Head of caudate nucleus (tissue), 42 donors: ENCODE measurements around the gene SLC12A3.
A peak's percentile ranks its signal among the peaks of the same experiment; 100 is the strongest.
"Not testable (repeated sequence)": the region's sequence is repeated elsewhere in the genome, so short reads cannot be mapped to it uniquely, and the experiment has no call there.

Experiments used
- DNase-seq, 42 donors: peaks; one replicate each; pipeline versions ENCODE4 v3.0.0 to v3.0.0-alpha.2; 2020 to 2021; ENCODE audit warnings: mixed read lengths in 7 of 42
- intact Hi-C: fragments of 100-400 bp; cut with DNase I; formaldehyde crosslinking; loops from one replicate; pipeline ENCODE4 v1.15.0; 2022

The SLC12A3 gene

DNA sequence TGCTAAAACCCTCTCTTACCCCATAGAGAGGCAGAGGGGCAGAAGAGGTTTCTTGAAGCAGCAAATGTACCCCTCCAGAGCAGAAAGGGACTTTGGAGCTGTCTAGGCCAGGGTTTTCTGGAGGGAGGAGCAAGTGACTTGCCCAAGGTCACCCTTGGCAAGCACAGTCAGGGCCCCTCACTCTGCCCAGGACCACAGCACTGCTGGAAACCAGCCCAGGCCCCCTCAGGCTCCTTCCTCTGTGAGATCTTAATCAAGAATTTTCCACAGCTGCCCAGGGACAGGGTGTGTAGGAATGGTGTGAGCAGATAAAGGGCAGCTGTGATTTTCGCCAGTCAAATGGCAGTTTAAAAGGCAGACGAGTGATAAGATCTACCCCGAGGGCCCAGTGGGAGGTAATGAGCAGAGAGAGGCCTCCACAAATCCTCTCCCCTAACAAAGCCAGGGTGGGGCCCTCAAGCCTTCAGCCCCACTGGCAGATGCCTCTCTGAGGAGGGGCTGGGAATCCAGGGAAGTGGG lies 3.9 kb upstream of the SLC12A3 start:
- intact Hi-C loops = loop anchor here (10.0 kb wide), 2 partner anchors 74 to 304 kb away; partner anchors contain the start of gene HERPUD1
- DNase-seq = no peak

DNA sequence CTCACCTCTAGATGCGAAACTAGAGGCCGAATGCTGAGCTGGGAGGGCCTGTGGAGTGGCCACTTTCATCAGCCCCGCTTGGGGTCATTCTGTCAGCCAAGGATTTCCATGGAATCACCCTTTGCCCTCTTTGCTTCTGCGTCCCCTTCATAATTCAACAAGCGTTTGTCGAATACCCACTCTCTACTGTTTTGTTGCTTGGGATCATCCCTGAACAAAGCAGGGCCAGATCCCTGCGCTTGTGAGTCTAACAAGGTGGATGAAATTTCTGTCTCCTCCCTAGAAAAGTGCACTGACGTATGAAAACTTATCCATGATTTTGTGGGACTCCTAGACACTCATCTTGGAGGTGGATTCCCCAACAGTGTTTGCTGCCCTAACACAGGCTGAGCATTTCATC lies 3.3 kb upstream of the SLC12A3 start:
- intact Hi-C loops = loop anchor here (10.0 kb wide), 2 partner anchors 73 to 303 kb away; partner anchors contain the start of gene HERPUD1
- no peak for DNase-seq

DNA sequence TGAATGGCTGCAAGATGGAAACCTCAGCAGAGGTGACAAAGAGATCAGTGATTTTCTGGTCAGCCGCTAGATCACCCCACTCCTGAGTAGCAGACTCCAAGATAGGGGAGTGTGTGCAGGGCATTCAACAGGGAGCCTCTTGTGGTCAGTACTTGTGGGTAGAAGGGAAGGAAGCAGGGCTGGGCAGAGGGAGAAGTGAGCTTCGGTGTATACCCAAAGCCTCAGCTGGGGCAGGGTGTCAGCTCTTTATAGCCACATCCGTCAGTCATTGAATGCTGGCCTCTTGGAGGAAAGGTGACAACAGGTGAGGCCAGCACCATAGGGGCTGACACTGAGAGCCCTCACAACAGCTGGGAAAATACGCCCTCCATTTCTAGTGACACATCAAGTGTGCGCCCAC lies 2.2 kb upstream of the SLC12A3 start:
- intact Hi-C loops = loop anchor here (10.0 kb wide), 2 partner anchors 72 to 302 kb away; partner anchors contain the start of gene HERPUD1

DNA sequence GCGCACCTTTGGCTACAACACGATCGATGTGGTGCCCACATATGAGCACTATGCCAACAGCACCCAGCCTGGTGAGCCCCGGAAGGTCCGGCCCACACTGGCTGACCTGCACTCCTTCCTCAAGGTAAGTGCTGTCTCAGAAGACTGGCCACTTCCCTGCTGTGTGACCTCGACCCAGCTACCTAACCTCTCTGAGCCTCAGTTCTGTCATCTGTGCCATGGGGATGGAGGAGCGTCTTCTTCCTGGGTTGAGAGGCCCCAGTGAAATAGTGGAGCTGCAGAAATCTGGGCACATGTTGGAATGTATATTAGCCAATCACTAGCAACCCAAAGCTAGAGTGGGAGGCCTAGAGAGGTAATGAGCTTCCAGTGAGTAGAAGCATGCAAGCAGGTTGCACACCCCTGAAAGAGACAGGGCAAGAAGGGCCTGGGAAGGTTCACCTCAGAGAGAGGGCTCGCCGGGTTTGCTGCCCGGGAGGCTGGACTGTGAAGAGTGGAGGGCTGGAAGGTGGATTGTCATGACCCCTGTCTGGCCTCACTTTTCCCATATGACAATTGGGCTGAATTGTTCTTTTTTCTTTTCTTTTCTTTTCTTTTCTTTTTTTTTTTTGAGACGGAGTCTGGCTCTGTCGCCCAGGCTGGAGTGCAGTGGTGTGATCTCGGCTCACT lies 521 bp downstream of the SLC12A3 start:
- intact Hi-C loops = loop anchor here (10.0 kb wide), 2 partner anchors 69 to 299 kb away; partner anchors contain the start of gene HERPUD1
- no peak for DNase-seq

More for the DNA sequence above, 2.2 kb upstream of the SLC12A3 start:
- DNase-seq = peak in 1 of 42 donors; percentile 28

DNA sequence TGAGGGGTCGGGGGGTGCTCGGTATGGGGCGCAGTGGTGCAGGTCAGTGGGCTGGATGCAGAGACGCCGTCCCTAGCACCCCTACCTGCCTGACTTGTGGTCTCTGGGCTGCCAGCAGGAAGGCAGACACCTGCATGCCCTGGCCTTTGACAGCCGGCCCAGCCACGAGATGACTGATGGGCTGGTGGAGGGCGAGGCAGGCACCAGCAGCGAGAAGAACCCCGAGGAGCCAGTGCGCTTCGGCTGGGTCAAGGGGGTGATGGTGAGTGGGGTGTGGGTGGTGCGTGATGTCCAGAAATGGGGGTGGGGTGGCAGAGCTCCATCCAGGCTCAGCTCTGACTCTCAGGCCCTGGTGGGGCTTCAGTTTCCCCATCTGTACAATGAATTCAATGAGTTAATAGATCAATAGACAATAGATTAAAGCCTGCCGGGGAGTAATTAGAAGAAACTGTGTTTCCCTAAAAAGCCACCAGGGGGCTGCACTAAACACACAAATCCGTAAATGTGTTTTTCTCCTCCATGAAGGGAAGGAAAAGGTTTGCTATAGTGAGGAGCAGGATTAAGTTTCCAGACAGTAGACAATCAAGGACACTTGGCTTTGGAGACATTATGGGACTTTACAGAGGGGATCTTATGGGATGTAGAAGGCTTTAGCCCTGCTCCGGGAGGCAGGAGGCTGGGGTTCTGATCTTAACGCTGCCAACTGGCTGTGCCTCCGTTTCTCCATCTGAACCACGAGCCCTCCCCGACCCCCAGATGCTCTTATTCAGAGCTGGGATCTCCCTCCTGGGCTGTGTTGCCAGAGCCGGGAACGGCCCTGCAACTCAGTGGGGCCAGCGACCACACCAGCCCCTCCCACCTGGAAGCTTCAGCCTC lies 2.2 kb downstream of the SLC12A3 start:
- intact Hi-C loops = loop anchor here (10.0 kb wide), 2 partner anchors 68 to 298 kb away; partner anchors contain the start of gene HERPUD1
- DNase-seq = peak in 21 of 42 donors; percentile 25 to 81 (median 54)

DNA sequence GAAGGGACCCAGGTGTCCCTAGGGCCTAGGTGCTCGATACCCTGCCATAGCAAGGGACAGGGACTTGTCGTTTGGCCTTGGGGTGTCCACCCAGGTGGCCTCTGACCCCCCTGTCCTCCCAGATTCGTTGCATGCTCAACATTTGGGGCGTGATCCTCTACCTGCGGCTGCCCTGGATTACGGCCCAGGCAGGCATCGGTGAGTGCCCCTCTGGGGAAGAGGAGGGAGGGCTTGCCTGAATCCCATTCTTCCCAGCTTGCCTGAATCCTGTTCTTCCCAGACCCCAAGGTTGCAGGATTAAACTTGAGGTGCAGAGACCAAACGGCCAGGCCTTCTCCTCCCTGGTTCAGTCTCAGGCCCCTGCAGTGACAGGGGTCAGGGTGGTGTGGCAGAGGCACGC lies 3.2 kb downstream of the SLC12A3 start:
- DNase-seq = no peak
- intact Hi-C loops = loop anchor here (10.0 kb wide), 2 partner anchors 67 to 297 kb away; partner anchors contain the start of gene HERPUD1

DNA sequence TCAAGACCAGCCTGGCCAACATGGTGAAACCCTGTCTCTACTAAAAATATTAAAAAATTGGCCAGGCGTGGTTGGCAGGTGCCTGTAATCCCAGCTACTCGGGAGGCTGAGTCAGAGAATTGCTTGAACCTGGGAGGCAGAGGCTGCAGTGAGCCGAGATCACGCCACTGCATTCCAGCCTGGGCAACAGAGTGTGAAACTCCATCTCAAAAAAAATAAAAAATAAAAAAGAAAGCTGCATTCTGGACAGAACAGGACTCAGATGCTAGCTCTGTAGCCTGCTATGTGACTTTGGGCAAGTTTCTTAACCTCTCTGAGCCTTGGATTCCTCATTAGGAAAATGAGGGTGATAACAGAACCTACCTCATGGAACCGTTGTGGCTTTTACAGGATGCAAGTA lies 3.8 kb downstream of the SLC12A3 start:
- intact Hi-C loops = loop anchor here (10.0 kb wide), 2 partner anchors 66 to 296 kb away; partner anchors contain the start of gene HERPUD1
- not testable (repeated sequence) for DNase-seq

DNA sequence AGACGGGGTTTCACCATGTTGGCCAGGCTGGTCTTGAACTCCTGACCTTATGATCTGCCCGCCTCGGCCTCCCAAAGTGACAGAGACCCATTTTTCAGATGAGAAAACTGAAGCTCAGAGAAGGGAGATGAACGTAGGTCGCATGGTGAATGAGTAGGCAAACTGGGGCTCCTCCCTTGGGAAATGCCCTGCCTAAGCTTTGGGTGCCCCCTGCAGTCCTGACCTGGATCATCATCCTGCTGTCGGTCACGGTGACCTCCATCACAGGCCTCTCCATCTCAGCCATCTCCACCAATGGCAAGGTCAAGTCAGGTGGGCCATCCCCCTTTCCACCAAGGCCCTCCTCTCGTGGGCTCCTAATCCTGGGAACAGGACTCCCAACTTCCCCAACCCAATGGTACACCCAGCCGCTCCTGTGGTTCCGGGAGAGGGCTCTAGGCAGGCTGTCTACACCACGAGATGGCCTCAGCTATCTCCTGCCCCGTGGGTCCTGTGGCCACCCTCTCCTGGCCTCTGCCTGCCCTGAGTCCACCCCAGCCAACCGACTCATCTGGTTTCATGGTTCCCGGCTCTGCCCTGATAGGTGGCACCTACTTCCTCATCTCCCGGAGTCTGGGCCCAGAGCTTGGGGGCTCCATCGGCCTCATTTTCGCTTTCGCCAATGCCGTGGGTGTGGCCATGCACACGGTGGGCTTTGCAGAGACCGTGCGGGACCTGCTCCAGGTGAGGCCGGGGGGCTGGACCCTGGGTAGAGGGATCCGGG lies 4.7 kb downstream of the SLC12A3 start:
- intact Hi-C loops = loop anchor here (10.0 kb wide), 2 partner anchors 65 to 295 kb away; partner anchors contain the start of gene HERPUD1
- no peak for DNase-seq

DNA sequence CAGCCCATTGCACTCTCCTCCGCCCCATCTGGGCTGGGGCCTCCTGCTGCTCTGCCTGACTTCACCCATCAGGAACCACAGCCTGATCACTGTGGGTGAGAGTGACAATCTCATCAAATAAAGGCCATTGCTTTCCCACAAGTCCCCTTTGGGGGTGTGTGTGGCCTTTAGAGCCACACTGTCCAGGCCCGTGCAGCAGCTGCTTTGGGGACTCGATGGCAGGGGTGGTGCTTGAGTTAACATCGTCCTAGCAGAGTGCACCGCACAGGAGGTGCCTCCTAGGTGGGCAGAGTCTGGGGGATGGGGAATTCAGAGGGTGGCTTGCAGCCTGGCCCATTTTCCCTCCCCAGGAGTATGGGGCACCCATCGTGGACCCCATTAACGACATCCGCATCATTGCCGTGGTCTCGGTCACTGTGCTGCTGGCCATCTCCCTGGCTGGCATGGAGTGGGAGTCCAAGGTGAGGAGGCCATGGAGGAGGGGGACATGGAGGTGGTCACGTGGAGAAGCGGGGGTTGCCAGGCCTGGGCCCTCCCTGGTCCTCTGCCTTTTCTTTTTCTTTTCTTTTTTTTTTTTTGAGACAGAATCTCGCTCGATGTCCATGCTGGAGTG lies 5.4 kb downstream of the SLC12A3 start:
- no peak for DNase-seq
- intact Hi-C loops = no loop called here

DNA sequence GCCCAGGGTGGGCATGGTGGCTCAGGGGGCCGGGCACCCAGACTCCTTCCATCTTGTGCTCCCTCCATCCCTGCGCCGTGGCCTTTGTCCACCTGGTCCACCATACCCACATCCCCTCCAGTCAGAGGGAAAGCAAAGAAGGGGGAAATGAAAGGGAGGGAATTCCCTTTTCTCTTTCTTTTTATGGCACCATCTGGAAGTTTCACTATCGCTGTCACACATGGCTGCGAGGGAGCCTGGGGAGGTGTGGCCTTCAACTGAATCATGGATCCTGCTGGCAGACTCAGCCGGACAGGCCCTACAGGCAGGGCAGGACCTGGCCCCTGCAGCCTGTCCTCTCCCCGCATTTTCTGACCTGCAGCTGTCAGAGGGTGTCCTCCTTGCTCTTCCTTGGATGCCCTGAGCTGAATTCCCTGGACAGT lies 6.2 kb downstream of the SLC12A3 start:
- DNase-seq = no peak
- intact Hi-C loops = no loop called here

DNA sequence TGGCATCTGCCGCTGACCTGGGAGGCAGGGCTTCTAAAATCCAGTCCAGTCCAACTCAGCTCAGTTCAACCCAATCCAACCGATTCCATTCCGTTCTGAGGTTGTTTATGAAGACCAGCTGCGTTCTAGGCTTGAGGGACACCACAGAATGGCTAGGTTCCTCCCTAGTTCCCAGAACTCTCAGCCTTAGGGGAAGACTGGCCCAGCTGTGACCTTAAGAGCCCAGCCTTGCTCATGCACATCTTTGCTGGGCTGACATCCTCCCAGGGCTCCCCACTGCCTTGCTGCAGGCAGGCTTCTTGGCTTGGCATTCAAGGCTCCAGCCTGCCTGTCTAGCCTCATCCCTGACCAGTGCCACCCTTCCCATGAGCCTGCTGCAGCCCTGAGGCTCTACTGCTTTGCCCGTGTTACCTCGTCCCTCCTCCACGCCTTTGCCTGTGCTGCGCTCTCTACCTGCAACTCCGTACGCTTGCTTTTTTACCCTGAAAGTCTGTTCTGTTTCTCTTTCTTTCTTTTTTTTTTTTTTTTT lies 7.9 kb downstream of the SLC12A3 start:
- intact Hi-C loops = no loop called here
- no peak for DNase-seq

DNA sequence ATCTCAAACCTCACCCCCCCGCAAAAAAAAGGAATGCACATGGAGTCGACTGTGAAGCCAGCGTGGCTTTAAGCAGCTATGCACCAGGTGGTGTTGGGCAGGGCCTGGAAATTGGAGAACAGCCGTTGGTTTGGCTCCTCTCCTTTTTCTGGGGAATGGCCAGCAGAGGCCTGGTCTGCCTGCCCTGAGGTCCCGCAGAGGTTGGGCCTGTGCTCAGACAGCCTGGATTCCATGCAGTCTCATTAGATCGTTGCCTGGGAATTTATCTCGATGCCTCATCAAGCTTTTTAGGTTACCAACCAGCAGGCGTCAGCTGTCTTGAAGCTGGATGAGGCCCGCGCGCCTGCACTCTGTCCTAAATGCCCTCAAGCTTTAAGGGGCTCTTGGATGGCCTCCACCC lies 9.8 kb downstream of the SLC12A3 start:
- intact Hi-C loops = no loop called here
- no peak for DNase-seq

DNA sequence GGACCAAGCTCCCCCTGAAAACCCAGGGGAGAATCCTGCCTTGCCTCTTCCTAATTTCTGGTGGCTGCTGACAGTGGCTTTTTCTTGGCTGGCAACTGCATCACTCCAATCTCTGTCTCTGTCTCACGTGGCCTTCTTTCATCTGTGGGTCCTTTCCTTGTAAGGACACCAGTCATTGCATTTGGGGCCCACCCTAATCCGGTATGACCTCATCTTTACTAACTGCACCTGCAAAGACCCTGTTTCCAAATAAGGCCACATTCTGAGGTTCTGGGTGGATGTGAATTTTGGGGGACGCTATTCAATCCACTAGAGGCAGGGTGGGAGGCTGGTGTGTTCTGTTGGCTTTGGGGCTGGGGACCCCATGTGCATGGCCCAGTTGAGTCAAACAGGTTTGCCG lies 11.0 kb downstream of the SLC12A3 start:
- DNase-seq = no peak
- intact Hi-C loops = no loop called here

DNA sequence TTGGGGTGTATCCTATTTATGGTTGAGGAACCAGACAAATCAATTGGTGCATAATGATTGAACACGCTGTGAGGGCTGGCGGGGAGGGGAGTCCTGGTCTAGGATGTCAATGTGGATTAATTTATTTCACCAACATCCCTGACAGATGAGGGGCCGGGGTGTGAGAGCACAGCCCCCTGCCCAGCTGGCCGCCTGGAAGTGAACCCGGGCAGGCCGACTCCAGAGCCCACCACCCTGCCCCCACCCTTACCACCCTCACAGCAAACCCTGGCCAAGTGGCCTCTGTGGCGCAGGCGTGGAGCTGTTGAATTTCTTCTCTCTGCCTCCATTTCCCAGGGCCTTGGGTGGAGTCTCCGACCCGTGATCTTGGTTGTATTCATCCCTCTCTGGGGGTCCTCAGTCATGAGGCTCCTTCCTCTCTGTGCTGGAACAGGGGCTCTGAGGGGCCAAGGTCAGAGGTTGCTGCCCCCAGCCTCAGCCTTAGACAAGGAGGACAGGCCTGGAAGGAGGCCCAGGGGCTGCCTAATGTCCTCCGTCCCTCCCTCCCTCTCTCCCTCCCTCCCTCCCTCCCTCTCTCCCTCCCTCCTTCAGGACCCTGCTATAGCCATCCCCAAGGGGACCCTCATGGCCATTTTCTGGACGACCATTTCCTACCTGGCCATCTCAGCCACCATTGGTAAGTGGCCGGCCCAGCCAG lies 12.6 kb downstream of the SLC12A3 start:
- intact Hi-C loops = no loop called here
- DNase-seq = no peak

DNA sequence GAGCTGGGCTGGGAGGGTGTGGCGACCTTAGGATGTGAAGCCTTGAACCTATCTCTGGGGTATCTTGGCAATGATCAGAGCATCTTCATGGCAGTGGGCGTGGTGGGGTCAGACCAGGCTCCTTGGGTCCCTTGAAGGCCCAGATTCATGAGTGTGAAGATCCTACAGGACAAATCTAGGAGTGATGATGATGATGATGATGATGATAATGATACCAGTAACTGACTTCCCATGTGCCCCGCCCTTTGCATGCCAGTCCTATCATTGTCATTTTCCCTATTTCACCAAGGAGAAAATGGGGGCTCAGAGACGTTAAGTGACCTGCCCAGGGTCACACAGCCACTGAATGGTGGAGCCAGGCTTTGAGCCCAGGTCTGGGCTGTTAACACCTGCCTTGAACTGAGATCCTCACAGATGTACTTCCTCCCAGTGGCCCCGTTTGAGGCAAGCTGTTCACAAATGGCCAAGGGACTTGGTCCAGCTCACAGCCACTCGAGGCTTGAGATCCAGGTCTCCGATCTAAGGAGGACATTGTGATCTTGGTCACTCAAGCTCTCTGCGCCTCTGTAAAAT lies 13.4 kb downstream of the SLC12A3 start:
- intact Hi-C loops = no loop called here
- no peak for DNase-seq

DNA sequence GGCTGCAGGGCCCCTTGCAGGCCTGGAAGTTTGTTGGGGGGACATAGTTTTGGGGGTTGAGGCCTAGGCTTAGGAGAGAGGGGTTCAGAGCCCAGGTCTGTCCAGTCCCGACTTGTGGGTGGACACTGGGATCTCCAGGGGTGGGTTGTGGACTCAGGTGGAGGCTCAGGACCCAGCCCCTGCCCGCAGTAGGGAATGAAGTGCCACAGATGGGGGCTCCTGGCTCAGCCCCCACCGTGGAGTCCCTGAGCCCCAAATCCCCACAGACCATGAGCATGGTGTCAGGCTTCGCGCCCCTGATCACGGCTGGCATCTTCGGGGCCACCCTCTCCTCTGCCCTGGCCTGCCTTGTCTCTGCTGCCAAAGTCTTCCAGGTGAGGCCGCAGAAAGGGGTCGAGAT lies 14.3 kb downstream of the SLC12A3 start:
- intact Hi-C loops = no loop called here
- DNase-seq = no peak

DNA sequence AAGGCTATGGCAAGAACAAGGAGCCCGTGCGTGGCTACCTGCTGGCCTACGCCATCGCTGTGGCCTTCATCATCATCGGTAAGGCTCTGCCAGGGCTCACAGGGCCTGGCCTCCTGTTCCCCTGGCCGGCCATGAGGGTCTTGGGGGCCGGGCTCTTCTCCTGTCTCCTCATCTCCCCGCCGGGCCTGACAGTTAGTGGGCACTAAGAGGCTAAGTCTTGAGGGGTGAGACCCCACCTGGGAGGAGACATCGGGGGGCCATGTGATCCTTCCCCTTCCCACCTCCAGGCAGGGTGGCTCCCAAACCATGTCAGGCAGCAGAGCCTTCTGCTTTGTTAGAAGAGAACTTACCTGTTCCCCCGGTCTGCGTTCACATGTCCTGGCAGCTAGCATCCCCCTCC lies 15.2 kb downstream of the SLC12A3 start:
- intact Hi-C loops = no loop called here
- DNase-seq = no peak
